GM23248 (cell line): ENCODE data around the gene PRDM1. TPM values are rescaled to one million over a fixed set of nuclear protein-coding genes. Genes with fewer than 3 reads are reported as not detected.

ENCODE experiments used
- DNase-seq: peaks from one replicate; pipeline ENCODE4 v3.0.0-alpha.2; 2015
- H2AFZ ChIP-seq: fragments of 200-600 bp; sonication (generic); 2 replicates; pipeline ENCODE4 v1.6.1; 2016; ENCODE audit warnings: antibody characterized with exemption
- H3F3A ChIP-seq: fragments of 200-600 bp; sonication (generic); 2 replicates; pipeline ENCODE4 v1.6.1; 2016; ENCODE audit warnings: mild to moderate bottlenecking, antibody characterized with exemption, mixed run types; ENCODE audit not compliant: insufficient read depth
- H3K27ac ChIP-seq: fragments of 200-600 bp; sonication (generic); 2 replicates; pipeline ENCODE4 v1.5.1; 2016; ENCODE audit warnings: mild to moderate bottlenecking
- H3K27me3 ChIP-seq: fragments of 200-600 bp; sonication (generic); replicated peaks from 2 replicates; pipeline ENCODE4 v1.6.1; 2016; ENCODE audit warnings: mild to moderate bottlenecking; ENCODE audit not compliant: insufficient read depth
- H3K36me3 ChIP-seq: fragments of 200-600 bp; sonication (generic); 2 replicates; pipeline ENCODE4 v1.6.1; 2016; ENCODE audit warnings: low read depth, mild to moderate bottlenecking
- H3K4me1 ChIP-seq: fragments of 200-600 bp; sonication (generic); 2 replicates; pipeline ENCODE4 v1.6.1; 2016; ENCODE audit warnings: mild to moderate bottlenecking; ENCODE audit not compliant: insufficient read depth
- H3K4me2 ChIP-seq: fragments of 200-600 bp; sonication (generic); one replicate; pipeline ENCODE4 v1.6.1; 2016; ENCODE audit warnings: mild to moderate bottlenecking; ENCODE audit not compliant: unreplicated experiment
- H3K4me3 ChIP-seq: fragments of 200-600 bp; sonication (generic); 2 replicates; pipeline ENCODE4 v1.5.1; 2016; ENCODE audit warnings: mild to moderate bottlenecking
- H3K79me2 ChIP-seq: fragments of 200-600 bp; sonication (generic); 2 replicates; pipeline ENCODE4 v1.6.1; 2016; ENCODE audit warnings: mild to moderate bottlenecking; ENCODE audit not compliant: insufficient read depth
- H3K9ac ChIP-seq: fragments of 200-600 bp; sonication (generic); 2 replicates; pipeline ENCODE4 v1.6.1; 2016; ENCODE audit warnings: mild to moderate bottlenecking
- H3K9me2 ChIP-seq: fragments of 200-600 bp; sonication (generic); 2 replicates; pipeline ENCODE4 v1.6.1; 2016; ENCODE audit warnings: mixed run types, mild to moderate bottlenecking, moderate library complexity; ENCODE audit not compliant: insufficient read depth
- H3K9me3 ChIP-seq: fragments of 200-600 bp; sonication (generic); one replicate; pipeline ENCODE4 v1.6.1; 2017; ENCODE audit warnings: low read depth
- H4K20me1 ChIP-seq: fragments of 200-600 bp; sonication (generic); 2 replicates; pipeline ENCODE4 v1.6.0; 2016; ENCODE audit not compliant: insufficient read depth
- EZH2 ChIP-seq: fragments of 200-600 bp; sonication (generic); IDR thresholded peaks from 2 replicates; pipeline ENCODE4 v1.6.1; 2018; ENCODE audit warnings: antibody characterized with exemption, mild to moderate bottlenecking; ENCODE audit not compliant: insufficient read depth, poor library complexity, severe bottlenecking
- EZH2phosphoT487 ChIP-seq: fragments of 200-600 bp; sonication (generic); IDR thresholded peaks from 2 replicates; pipeline ENCODE4 v1.6.1; 2018; ENCODE audit warnings: antibody characterized with exemption, moderate library complexity, mild to moderate bottlenecking, low read depth; ENCODE audit not compliant: insufficient read depth
- WGBS, 2 experiments: methylation state at CpG; one replicate each; pipeline ENCODE4 v1.1.6; 2015 to 2017; ENCODE audit warnings: low lambda C conversion rate in 2 of 2, low coverage in 1 of 2; ENCODE audit errors: missing lambda C conversion rate in 2 of 2; 5-methylcytosine and 5-hydroxymethylcytosine counted together
- in situ Hi-C: fragments of 300-500 bp; cut with MboI; formaldehyde crosslinking; loops from 2 replicates; pipeline ENCODE4 v1.15.0; 2020
- polyA plus RNA-seq: library from polyadenylated mRNA; unstranded; fragments of >200 nt; fragmentation: Nextera tagmentation; extraction: Ambion mirVana; gene quantifications from 2 replicates; pipeline ENCODE4 v1.2.1, GENCODE V29; 2016
- total RNA-seq: library from RNA; depleted of rRNA; stranded (reverse); fragments of >200 nt; shearing (Covaris generic); gene quantifications from 2 replicates; pipeline ENCODE4 v1.2.3, GENCODE V29; 2014

The PRDM1 gene
- total and polyA plus RNA-seq, 2 experiments from 2014 or later = 2.7 to 3.9 TPM

- no peak overlapping the region for H3K9ac ChIP-seq
- H3K27ac ChIP-seq = no peak overlapping the region
- no peaks in the 10 kb centered on the region for H3K27me3 ChIP-seq
- no peaks in the 10 kb centered on the region for H3K9me2 ChIP-seq
- H3K4me3 ChIP-seq = no peak overlapping the region
- no peaks in the 10 kb centered on the region for H4K20me1 ChIP-seq
- no peaks in the 10 kb centered on the region for H3K36me3 ChIP-seq
- WGBS, 2 experiments = 93 to 96% methylated on average over 7 to 8 of the region's 8 CpGs
- in situ Hi-C loops = loop anchor here (5.0 to 25.0 kb wide), 2 partner anchors 343 to 593 kb away; no protein-coding TSS in a partner anchor
- TF ChIP-seq EZH2 (no peak), EZH2phosphoT487 (no peak)
- H3K4me2 ChIP-seq = no peak overlapping the region
- peaks cover 26% of the 10 kb centered on the region for H3K4me1 ChIP-seq
- DNase-seq = no peak
- H3F3A ChIP-seq = peaks cover 23% of the 10 kb centered on the region
- no peaks in the 10 kb centered on the region for H3K79me2 ChIP-seq
- H2AFZ ChIP-seq = no peak overlapping the region
- H3K9me3 ChIP-seq = no peaks in the 10 kb centered on the region
Observed at GRCh38 chr6:106079961-106080762, 6.0 kb upstream of the PRDM1 start.

- no peaks in the 10 kb centered on the region for H3K27me3 ChIP-seq
- peaks cover under 1% of the 10 kb centered on the region; the same call in 1 of the 2 replicates for H3K79me2 ChIP-seq
- H3K27ac ChIP-seq = no peak overlapping the region
- no peaks in the 10 kb centered on the region for H3K9me3 ChIP-seq
- no peak for TF ChIP-seq EZH2phosphoT487
- DNase-seq = no peak
- no peaks in the 10 kb centered on the region for H3K9me2 ChIP-seq
- no peak overlapping the region for H3K4me3 ChIP-seq
- H3K36me3 ChIP-seq = no peaks in the 10 kb centered on the region
- H3K4me1 ChIP-seq = peaks cover 31% of the 10 kb centered on the region
- in situ Hi-C loops = loop anchor here (25.0 kb wide), 1 partner anchor 593 kb away; no protein-coding TSS in a partner anchor
- H2AFZ ChIP-seq = no peak overlapping the region
- no peak overlapping the region for H3K9ac ChIP-seq
- no peaks in the 10 kb centered on the region for H4K20me1 ChIP-seq
- 97% methylated on average over 3 of the region's 3 CpGs for WGBS, 2 experiments
- peaks cover 29% of the 10 kb centered on the region for H3F3A ChIP-seq
- H3K4me2 ChIP-seq = no peak overlapping the region
Observed at GRCh38 chr6:106080763-106081095, 5.4 kb upstream of the PRDM1 start.

- Histone ChIP-seq H3F3A (peaks cover 34% of the 10 kb centered on the region), H3K27ac (peak overlapping the region; percentile 75; the same call in 1 of the 2 replicates), H2AFZ (no peak overlapping the region), H4K20me1 (no peaks in the 10 kb centered on the region), H3K9me3 (no peaks in the 10 kb centered on the region), H3K4me1 (peaks cover 35% of the 10 kb centered on the region), H3K9ac (no peak overlapping the region), H3K4me2 (no peak overlapping the region), H3K79me2 (peaks cover 9% of the 10 kb centered on the region; the same call in 1 of the 2 replicates), H3K36me3 (no peaks in the 10 kb centered on the region), H3K9me2 (no peaks in the 10 kb centered on the region), H3K4me3 (no peak overlapping the region), H3K27me3 (no peaks in the 10 kb centered on the region)
- WGBS, 2 experiments = 92 to 96% methylated on average over 4 of the region's 4 CpGs
- in situ Hi-C loops = loop anchor here (25.0 kb wide), 1 partner anchor 594 kb away; no protein-coding TSS in a partner anchor
- TF ChIP-seq EZH2phosphoT487 = no peak
- no peak for DNase-seq
Observed at GRCh38 chr6:106081715-106082114, 4.4 kb upstream of the PRDM1 start.

- Histone ChIP-seq H3K9me3 (no peaks in the 10 kb centered on the region), H3K27ac (peak overlapping the region; percentile 75), H3K27me3 (no peaks in the 10 kb centered on the region), H3K4me3 (no peak overlapping the region), H3K4me2 (peak overlapping the region; percentile 2), H3K4me1 (peaks cover 38% of the 10 kb centered on the region), H3K36me3 (no peaks in the 10 kb centered on the region), H3F3A (peaks cover 45% of the 10 kb centered on the region), H3K9me2 (no peaks in the 10 kb centered on the region), H3K79me2 (peaks cover 15% of the 10 kb centered on the region), H2AFZ (peak overlapping the region; percentile 44), H3K9ac (0 out of 2 replicates have a peak overlapping the region, but pooled peaks have one; percentile 5), H4K20me1 (no peaks in the 10 kb centered on the region)
- in situ Hi-C loops = loop anchor here (25.0 kb wide), 1 partner anchor 596 kb away; no protein-coding TSS in a partner anchor
- 14 to 15% methylated on average over 6 of the region's 6 CpGs for WGBS, 2 experiments
- TF ChIP-seq EZH2phosphoT487 (no peak), EZH2 (no peak)
- peak; percentile 92 for DNase-seq
Observed at GRCh38 chr6:106082735-106083398, 3.3 kb upstream of the PRDM1 start.
